ENCODE results near the gene TMPRSS2.
A peak's percentile ranks its signal among the peaks of the same experiment; 100 is the strongest.

TMPRSS2 gene

GRCh38 chr21:41470054-41470453 is 37.9 kb downstream of the TMPRSS2 start:
- Histone ChIP-seq H3K9me3 (replicated peaks in 1 of 2; ENCODE audit: control insufficient read depth in 2 of 2, insufficient read depth in 1 of 2, low read depth in 1 of 2, low read length in 2 of 2) (no peaks in the 10 kb centered on the region), H2BK15ac (ENCODE audit: low read length) (no peak overlapping the region), H3K4me1 (ENCODE audit: control insufficient read depth in 2 of 2, insufficient read depth in 1 of 2, low read depth in 1 of 2, low read length in 2 of 2) (peaks cover 0 to 1% of the 10 kb centered on the region in 2 donors), H2AK5ac (ENCODE audit: low read depth, low read length) (no peak overlapping the region), H3K27me3 (ENCODE audit: control insufficient read depth in 3 of 3, insufficient read depth in 3 of 3, low read depth in 1 of 3, low read length in 3 of 3) (no peaks in the 10 kb centered on the region), H4K8ac (ENCODE audit: low read depth, low read length) (no peak overlapping the region), H2BK12ac (ENCODE audit: low read length) (no peak overlapping the region), H3K14ac (ENCODE audit: low read length) (no peak overlapping the region), H3K4ac (ENCODE audit: low read length) (no peak overlapping the region), H3K27ac (replicated peaks; ENCODE audit: low read length) (no peak overlapping the region), H2AFZ (ENCODE audit: low read length) (no peak overlapping the region), H3K18ac (ENCODE audit: low read length) (no peak overlapping the region), H3K36me3 (replicated peaks in 1 of 2; ENCODE audit: control insufficient read depth in 2 of 2, insufficient read depth in 2 of 2, low read length in 2 of 2) (no peaks in the 10 kb centered on the region), H3K4me2 (ENCODE audit: insufficient read depth, low read length, poor library complexity, severe bottlenecking) (no peak overlapping the region), H3K23ac (ENCODE audit: low read depth, low read length, poor library complexity) (no peak overlapping the region), H3K9ac (ENCODE audit: low read depth, low read length, poor library complexity) (no peak overlapping the region), H3K4me3 (ENCODE audit: low read length in 2 of 2) (no peak overlapping the region), H4K91ac (ENCODE audit: low read depth, low read length, poor library complexity) (no peak overlapping the region), H2BK5ac (ENCODE audit: low read length) (no peak overlapping the region), H2BK120ac (ENCODE audit: low read depth, low read length) (no peak overlapping the region), H3K79me1 (ENCODE audit: low read depth, low read length) (no peaks in the 10 kb centered on the region)
- DNase-seq (ENCODE audit: low spot score) = no peak
- WGBS, 2 donors (ENCODE audit: extremely low coverage in 2 of 2, insufficient read length in 2 of 2, insufficient replicate concordance in 1 of 2) = no CpG with 5 or more reads among the region's 5 CpGs

DNA sequence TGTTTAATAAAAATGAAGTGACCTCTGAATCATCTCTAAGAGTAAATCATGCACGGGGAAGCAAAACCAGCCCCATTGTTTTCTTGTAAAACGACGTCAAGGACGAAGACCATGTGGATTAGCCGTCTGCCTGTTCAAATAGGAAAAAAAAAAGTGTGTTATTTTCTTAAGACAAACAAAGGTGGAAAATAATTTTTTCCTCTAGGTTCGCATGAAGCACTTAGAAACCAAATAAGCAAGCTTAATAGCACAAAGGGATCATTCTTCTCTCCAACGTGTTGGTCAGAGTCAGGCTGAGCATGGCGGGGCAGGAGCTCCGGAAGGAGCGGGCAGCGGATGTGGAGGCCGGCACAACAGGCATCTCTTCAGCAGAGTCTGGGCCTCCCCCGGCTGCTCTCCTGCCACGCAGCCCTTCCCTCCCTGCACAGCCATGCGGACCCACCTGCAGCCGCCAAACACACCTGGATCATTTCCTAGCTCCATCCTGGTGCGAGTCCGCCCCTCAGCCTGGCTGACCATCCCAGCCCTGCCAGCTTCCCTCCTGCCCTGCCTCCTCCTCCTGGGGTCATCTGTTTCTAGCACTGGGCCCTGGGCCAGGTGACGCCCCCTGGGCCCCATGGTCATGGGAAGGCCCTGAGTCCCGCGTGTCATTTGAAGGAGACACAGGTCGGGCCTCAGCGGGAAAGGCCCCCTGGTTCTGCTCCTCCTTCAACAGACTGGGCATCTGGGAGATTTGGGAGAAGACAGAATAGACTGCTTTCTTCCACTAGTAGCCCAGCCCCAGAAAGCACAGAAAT is 41.7 kb downstream of the TMPRSS2 start:
- no peaks in the 10 kb centered on the region for H3K79me1 ChIP-seq (ENCODE audit: low read depth, low read length)
- H2BK5ac ChIP-seq (ENCODE audit: low read length) = no peak overlapping the region
- DNase-seq (ENCODE audit: low spot score) = no peak
- WGBS, 2 donors (ENCODE audit: extremely low coverage in 2 of 2, insufficient read length in 2 of 2, insufficient replicate concordance in 1 of 2) = no CpG with 5 or more reads among the region's 23 CpGs
- no peak overlapping the region for H3K9ac ChIP-seq (ENCODE audit: low read depth, low read length, poor library complexity)
- peaks cover 0 to 1% of the 10 kb centered on the region in 2 donors for H3K4me1 ChIP-seq (ENCODE audit: control insufficient read depth in 2 of 2, insufficient read depth in 1 of 2, low read depth in 1 of 2, low read length in 2 of 2)
- H3K4me2 ChIP-seq (ENCODE audit: insufficient read depth, low read length, poor library complexity, severe bottlenecking) = no peak overlapping the region
- no peak overlapping the region for H3K14ac ChIP-seq (ENCODE audit: low read length)
- H3K27ac ChIP-seq (replicated peaks; ENCODE audit: low read length) = no peak overlapping the region
- H3K23ac ChIP-seq (ENCODE audit: low read depth, low read length, poor library complexity) = no peak overlapping the region
- peak overlapping the region; percentile 73 for H3K18ac ChIP-seq (ENCODE audit: low read length)
- no peak overlapping the region for H2BK120ac ChIP-seq (ENCODE audit: low read depth, low read length)
- H4K8ac ChIP-seq (ENCODE audit: low read depth, low read length) = peak overlapping the region; percentile 53
- H2AFZ ChIP-seq (ENCODE audit: low read length) = no peak overlapping the region
- H3K36me3 ChIP-seq (replicated peaks in 1 of 2; ENCODE audit: control insufficient read depth in 2 of 2, insufficient read depth in 2 of 2, low read length in 2 of 2) = no peaks in the 10 kb centered on the region
- peak overlapping the region in 1 of 2 donors; percentile 25 for H3K4me3 ChIP-seq (ENCODE audit: low read length in 2 of 2)
- no peak overlapping the region for H3K4ac ChIP-seq (ENCODE audit: low read length)
- H3K27me3 ChIP-seq (ENCODE audit: control insufficient read depth in 3 of 3, insufficient read depth in 3 of 3, low read depth in 1 of 3, low read length in 3 of 3) = no peaks in the 10 kb centered on the region
- no peaks in the 10 kb centered on the region for H3K9me3 ChIP-seq (replicated peaks in 1 of 2; ENCODE audit: control insufficient read depth in 2 of 2, insufficient read depth in 1 of 2, low read depth in 1 of 2, low read length in 2 of 2)
- H2BK12ac ChIP-seq (ENCODE audit: low read length) = no peak overlapping the region
- no peak overlapping the region for H2BK15ac ChIP-seq (ENCODE audit: low read length)
- peak overlapping the region; percentile 36 for H2AK5ac ChIP-seq (ENCODE audit: low read depth, low read length)
- H4K91ac ChIP-seq (ENCODE audit: low read depth, low read length, poor library complexity) = no peak overlapping the region

GRCh38 chr21:41465176-41465781 is 42.7 kb downstream of the TMPRSS2 start:
- H3K18ac ChIP-seq (ENCODE audit: low read length) = no peak overlapping the region
- no peak overlapping the region for H2BK5ac ChIP-seq (ENCODE audit: low read length)
- H4K8ac ChIP-seq (ENCODE audit: low read depth, low read length) = no peak overlapping the region
- no peaks in the 10 kb centered on the region for H3K79me1 ChIP-seq (ENCODE audit: low read depth, low read length)
- no peak overlapping the region for H2BK15ac ChIP-seq (ENCODE audit: low read length)
- no peak overlapping the region for H3K27ac ChIP-seq (replicated peaks; ENCODE audit: low read length)
- H3K14ac ChIP-seq (ENCODE audit: low read length) = no peak overlapping the region
- H3K9me3 ChIP-seq (replicated peaks in 1 of 2; ENCODE audit: control insufficient read depth in 2 of 2, insufficient read depth in 1 of 2, low read depth in 1 of 2, low read length in 2 of 2) = no peaks in the 10 kb centered on the region
- no peak overlapping the region for H3K4ac ChIP-seq (ENCODE audit: low read length)
- peak overlapping the region; percentile 27 for H2AK5ac ChIP-seq (ENCODE audit: low read depth, low read length)
- DNase-seq (ENCODE audit: low spot score) = no peak
- no CpG with 5 or more reads among the region's 4 CpGs for WGBS, 2 donors (ENCODE audit: extremely low coverage in 2 of 2, insufficient read length in 2 of 2, insufficient replicate concordance in 1 of 2)
- no peak overlapping the region for H4K91ac ChIP-seq (ENCODE audit: low read depth, low read length, poor library complexity)
- no peak overlapping the region for H3K23ac ChIP-seq (ENCODE audit: low read depth, low read length, poor library complexity)
- no peak overlapping the region for H2BK120ac ChIP-seq (ENCODE audit: low read depth, low read length)
- peaks cover 0 to 3% of the 10 kb centered on the region in 2 donors for H3K4me1 ChIP-seq (ENCODE audit: control insufficient read depth in 2 of 2, insufficient read depth in 1 of 2, low read depth in 1 of 2, low read length in 2 of 2)
- no peak overlapping the region for H2BK12ac ChIP-seq (ENCODE audit: low read length)
- no peak overlapping the region for H3K4me3 ChIP-seq (ENCODE audit: low read length in 2 of 2)
- no peaks in the 10 kb centered on the region for H3K27me3 ChIP-seq (ENCODE audit: control insufficient read depth in 3 of 3, insufficient read depth in 3 of 3, low read depth in 1 of 3, low read length in 3 of 3)
- no peaks in the 10 kb centered on the region for H3K36me3 ChIP-seq (replicated peaks in 1 of 2; ENCODE audit: control insufficient read depth in 2 of 2, insufficient read depth in 2 of 2, low read length in 2 of 2)
- no peak overlapping the region for H3K9ac ChIP-seq (ENCODE audit: low read depth, low read length, poor library complexity)
- no peak overlapping the region for H3K4me2 ChIP-seq (ENCODE audit: insufficient read depth, low read length, poor library complexity, severe bottlenecking)
- no peak overlapping the region for H2AFZ ChIP-seq (ENCODE audit: low read length)

Measured in neuronal stem cell (in vitro differentiated cells).